K562 (cell line): Measurements from ENCODE around the gene USH2A. TPM values are rescaled to one million over a fixed set of nuclear protein-coding genes. Genes with fewer than 3 reads are reported as not detected.

Source experiments
- ATAC-seq: fragments of 200-7000 bp; cut with Tn5 transposase; 3 replicates; pipeline ENCODE4 v1.9.1; 2020; ENCODE audit warnings: moderate library complexity
- BruUV-seq: library from RNA; stranded (reverse); fragments of 400-500 nt; replicated peaks from 2 replicates; lab custom pipeline; 2021; lab: Mats Ljungman, UMichigan
- CTCF ChIA-PET: fragments of 300-600 bp; formaldehyde crosslinking; extraction: SDS; loops from one replicate; lab custom pipeline; 2021; ENCODE audit warnings: low intra/inter-chr PET ratio; lab: Yijun Ruan, JAX
- POLR2A ChIA-PET: fragments of 300-600, 350-650 bp; sonication (Branson Sonifier 250); formaldehyde crosslinking; extraction: SDS; loops from one replicate; lab custom pipeline; 2021; ENCODE audit warnings: antibody characterized with exemption, inconsistent platforms; lab: Yijun Ruan, JAX
- DNase-seq, 4 experiments: peaks; one replicate each; pipeline versions ENCODE4 v3.0.0 to v3.0.0-alpha.2; 2011 to 2018; ENCODE audit warnings: low spot score in 3 of 4, mixed read lengths in 3 of 4; ENCODE audit errors: extremely low read depth in 1 of 4
- FAIRE-seq: peaks from 2 replicates; lab custom pipeline; 2011; peaks lifted over from hg19 to GRCh38; lab: Jason Lieb, UNC
- H2AFZ ChIP-seq: 2 replicates; pipeline ENCODE4 v1.6.0; 2011; ENCODE audit warnings: low read depth, low read length, control low read depth, inconsistent platforms
- H3K27ac ChIP-seq: fragments of 200-600 bp; 3 replicates; pipeline ENCODE4 v1.8.0; 2011; ENCODE audit warnings: low read depth, mild to moderate bottlenecking, control low read depth, inconsistent platforms, low read length, moderate library complexity, mixed read lengths; ENCODE audit errors: extremely low read depth
- H3K27me3 ChIP-seq, 2 experiments: fragments of 300-600 bp in 1 of 2; 2 replicates in 1 of 2; 3 replicates in 1 of 2; pipeline versions ENCODE4 v1.6.0 to v1.8.0; 2011; ENCODE audit warnings: inconsistent platforms in 2 of 2, low read length in 2 of 2, mild to moderate bottlenecking in 1 of 2, mixed read lengths in 1 of 2, moderate library complexity in 1 of 2; ENCODE audit not compliant: control insufficient read depth in 2 of 2, insufficient read depth in 2 of 2
- H3K36me3 ChIP-seq: fragments of 300-600 bp; 3 replicates; pipeline ENCODE4 v1.8.0; 2011; ENCODE audit warnings: mild to moderate bottlenecking, low read length, inconsistent platforms; ENCODE audit not compliant: control insufficient read depth, insufficient read depth
- H3K4me1 ChIP-seq, 2 experiments: fragments of 200-600 bp in 1 of 2; replicated peaks in 1 of 2; 2 replicates in 1 of 2; 3 replicates in 1 of 2; pipeline versions ENCODE4 v1.5.1 to v1.8.0; 2011; ENCODE audit warnings: inconsistent platforms in 2 of 2, low read length in 2 of 2, mild to moderate bottlenecking in 1 of 2, mixed read lengths in 1 of 2, moderate library complexity in 1 of 2; ENCODE audit not compliant: control insufficient read depth in 2 of 2, insufficient read depth in 2 of 2
- H3K4me2 ChIP-seq: 2 replicates; pipeline ENCODE4 v1.6.1; 2011; ENCODE audit warnings: low read length, control low read depth, inconsistent platforms, mixed read lengths; ENCODE audit not compliant: insufficient read depth
- H3K4me3 ChIP-seq: fragments of 200-600 bp; sonication (generic), shearing (Covaris generic); 2 replicates; pipeline ENCODE4 v1.5.1; 2016; ENCODE audit warnings: control low read depth, inconsistent platforms
- H3K79me2 ChIP-seq: fragments of 200-600 bp; 3 replicates; pipeline ENCODE4 v1.8.0; 2011; ENCODE audit warnings: low read length, inconsistent platforms; ENCODE audit not compliant: control insufficient read depth, insufficient read depth
- H3K9ac ChIP-seq, 2 experiments: 2 replicates each; pipeline versions ENCODE4 v1.6.0 to v1.6.1; 2011; ENCODE audit warnings: low read depth in 2 of 2, low read length in 2 of 2, control low read depth in 1 of 2, inconsistent platforms in 1 of 2, mild to moderate bottlenecking in 1 of 2, mixed read lengths in 1 of 2; ENCODE audit not compliant: insufficient read depth in 1 of 2
- H3K9me1 ChIP-seq: one replicate; pipeline ENCODE4 v1.6.0; 2011; ENCODE audit warnings: inconsistent platforms, mild to moderate bottlenecking, low read length, moderate library complexity; ENCODE audit not compliant: control insufficient read depth, insufficient read depth
- H3K9me3 ChIP-seq: replicated peaks from 2 replicates; pipeline ENCODE4 v1.5.1; 2011; ENCODE audit warnings: low read depth, low read length, inconsistent platforms; ENCODE audit not compliant: control insufficient read depth, insufficient read depth
- H4K20me1 ChIP-seq: replicated peaks from 2 replicates; pipeline ENCODE4 v1.6.1; 2011; ENCODE audit warnings: low read length, inconsistent platforms, mixed read lengths; ENCODE audit not compliant: control insufficient read depth, insufficient read depth
- CREBBP ChIP-seq: IDR thresholded peaks from one replicate; pipeline ENCODE4 v1.6.1; 2012; ENCODE audit warnings: low read depth, mild to moderate bottlenecking, control low read depth, inconsistent platforms, low read length
- DDX20 ChIP-seq: fragments of 450-650 bp; IDR thresholded peaks from 2 replicates; pipeline ENCODE4 v1.6.1; 2016; ENCODE audit warnings: missing genetic modification characterization, low read depth, mild to moderate bottlenecking, missing compliant biosample characterization, moderate library complexity
- DPF2 ChIP-seq: fragments of 450-650 bp; IDR thresholded peaks from 2 replicates; pipeline ENCODE4 v1.6.1; 2016
- MCM5 ChIP-seq: fragments of 450-650 bp; IDR thresholded peaks from 2 replicates; pipeline ENCODE4 v1.6.1; 2016; ENCODE audit warnings: low read depth
- MECOM ChIP-seq: fragments of 250-450 bp; sonication (Bioruptor Pico); IDR thresholded peaks from 2 replicates; pipeline ENCODE4 v1.8.0; 2022; ENCODE audit warnings: inconsistent platforms
- NR2F6 ChIP-seq: fragments of 450-650 bp; formaldehyde crosslinking; IDR thresholded peaks from 2 replicates; pipeline ENCODE4 v1.4.0; 2020; ENCODE audit warnings: mild to moderate bottlenecking
- POU5F1 ChIP-seq: fragments of 150-350 bp; IDR thresholded peaks from 2 replicates; pipeline ENCODE4 v1.6.1; 2014; ENCODE audit warnings: borderline replicate concordance, low read length, low read depth, mild to moderate bottlenecking; ENCODE audit not compliant: partially characterized antibody
- PTBP1 ChIP-seq: fragments of 200-400 bp; formaldehyde crosslinking; IDR thresholded peaks from 2 replicates; pipeline ENCODE4 v1.6.1; 2017; ENCODE audit warnings: low read depth, low read length
- RBBP5 ChIP-seq: fragments of 200-600 bp; sonication (generic); IDR thresholded peaks from 2 replicates; pipeline ENCODE4 v1.6.1; 2012; ENCODE audit warnings: borderline replicate concordance, mild to moderate bottlenecking, low read length, control low read depth, inconsistent platforms; ENCODE audit not compliant: insufficient read depth, poor library complexity, severe bottlenecking
- SMARCA5 ChIP-seq: fragments of 450-650 bp; IDR thresholded peaks from 2 replicates; pipeline ENCODE4 v1.6.1; 2016
- TRIM28 ChIP-seq: fragments of 450-650 bp; IDR thresholded peaks from 2 replicates; pipeline ENCODE4 v1.6.1; 2017
- ZBTB17 ChIP-seq: fragments of 450-650 bp; formaldehyde crosslinking; IDR thresholded peaks from 2 replicates; pipeline ENCODE4 v1.4.0; 2020; ENCODE audit warnings: mild to moderate bottlenecking
- ZNF830 ChIP-seq: fragments of 250-450 bp; sonication (Bioruptor Pico); IDR thresholded peaks from 2 replicates; pipeline ENCODE4 v1.5.0; 2021; ENCODE audit warnings: mild to moderate bottlenecking
- WGBS: fragments of 100-300 bp; shearing (Covaris generic); methylation state at CpG from one replicate; pipeline ENCODE4 v1.1.6; 2016; ENCODE audit warnings: low coverage, mixed read lengths; ENCODE audit not compliant: insufficient coverage; ENCODE audit errors: missing lambda C conversion rate; 5-methylcytosine and 5-hydroxymethylcytosine counted together
- in situ Hi-C: fragments of 300-500 bp; cut with MboI; formaldehyde crosslinking; loops from 4 replicates; pipeline ENCODE4 v1.15.0; 2018; ENCODE audit warnings: inconsistent platforms, mixed read lengths
- intact Hi-C: fragments of 100-400 bp; cut with micrococcal nuclease; formaldehyde crosslinking; loops from 2 replicates; pipeline ENCODE4 v1.14.2; 2022
- polyA plus RNA-seq, 8 experiments: library from polyadenylated mRNA; depleted of rRNA in 4 of 8; stranded (reverse) in 5 of 8; unstranded in 3 of 8; fragments of >200 nt; fragmentation: Nextera tagmentation in 2 of 8; fragmentation: Illumina TruSeq in 1 of 8; extraction: Ambion mirVana in 2 of 8; extraction: Trizol in 1 of 8; gene quantifications; 2 replicates each; pipeline versions ENCODE4 v1.2.1 to v1.2.3, GENCODE V29; 2011 to 2014; ENCODE audit warnings: inconsistent platforms in 1 of 8, missing spikeins in 1 of 8
- total RNA-seq, 7 experiments: library from RNA; depleted of rRNA in 6 of 7; stranded (reverse); fragments of >200 nt in 6 of 7; fragmentation: Illumina TruSeq in 2 of 7; extraction: Trizol in 2 of 7; gene quantifications; 2 replicates each; pipeline versions ENCODE4 v1.2.1 to v1.2.3, GENCODE V29; 2011 to 2021; ENCODE audit warnings: low replicate concordance in 1 of 7
- TF ChIP-seq, protein P1 (sequence below), 2 experiments: fragments of 450-650 bp; IDR thresholded peaks; 2 replicates each; pipeline ENCODE4 v1.6.1; 2016
- TF ChIP-seq, protein P2 (sequence below), 3 experiments: fragments of 200-800 bp in 1 of 3; fragments of 250-450 bp in 1 of 3; fragments of 450-650 bp in 1 of 3; sonication (Bioruptor Pico) in 1 of 3; sonication (Bioruptor generic) in 1 of 3; formaldehyde crosslinking in 1 of 3; IDR thresholded peaks; 2 replicates each; pipeline versions ENCODE4 v1.6.1 to v1.8.0; 2016 to 2022; ENCODE audit warnings: mild to moderate bottlenecking in 2 of 3, missing genetic modification characterization in 2 of 3, missing compliant biosample characterization in 1 of 3, moderate library complexity in 1 of 3
- TF ChIP-seq, protein P3 (sequence below): sonication (generic); formaldehyde crosslinking; IDR thresholded peaks from 2 replicates; pipeline ENCODE4 v1.9.0; 2022; ENCODE audit warnings: mild to moderate bottlenecking, missing genetic modification reagents
- TF ChIP-seq, protein P4 (sequence below): sonication (generic); formaldehyde crosslinking; IDR thresholded peaks from 2 replicates; pipeline ENCODE4 v1.8.0; 2022; ENCODE audit warnings: missing genetic modification reagents, mild to moderate bottlenecking, moderate library complexity, borderline replicate concordance

The USH2A gene
- total and polyA plus RNA-seq, 9 of the 15 experiments (the other 6 are each of a cell fraction or from before 2014, with no cell fraction given): under 0.01 TPM; not detected in 7

DNA sequence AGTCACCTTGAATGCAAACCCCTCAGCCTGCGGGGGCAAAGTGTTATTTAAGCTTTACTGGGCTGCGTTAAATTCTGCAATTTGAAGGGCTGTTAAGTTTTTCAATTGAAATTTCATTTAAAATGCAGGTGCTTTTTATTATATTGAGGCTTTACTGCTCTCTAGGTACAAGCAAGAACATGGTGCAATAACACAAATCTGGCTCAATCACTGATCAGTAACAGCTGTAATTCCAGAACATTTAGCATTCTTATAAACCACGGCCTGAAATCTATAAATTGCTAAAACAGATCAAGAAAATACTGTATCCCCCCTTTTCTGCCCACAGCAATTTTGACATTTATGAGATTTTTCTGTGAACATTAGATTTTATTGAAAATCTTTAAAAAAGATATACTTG is 533.4 kb downstream of the USH2A start (continued):
- TF ChIP-seq, protein P1, sequence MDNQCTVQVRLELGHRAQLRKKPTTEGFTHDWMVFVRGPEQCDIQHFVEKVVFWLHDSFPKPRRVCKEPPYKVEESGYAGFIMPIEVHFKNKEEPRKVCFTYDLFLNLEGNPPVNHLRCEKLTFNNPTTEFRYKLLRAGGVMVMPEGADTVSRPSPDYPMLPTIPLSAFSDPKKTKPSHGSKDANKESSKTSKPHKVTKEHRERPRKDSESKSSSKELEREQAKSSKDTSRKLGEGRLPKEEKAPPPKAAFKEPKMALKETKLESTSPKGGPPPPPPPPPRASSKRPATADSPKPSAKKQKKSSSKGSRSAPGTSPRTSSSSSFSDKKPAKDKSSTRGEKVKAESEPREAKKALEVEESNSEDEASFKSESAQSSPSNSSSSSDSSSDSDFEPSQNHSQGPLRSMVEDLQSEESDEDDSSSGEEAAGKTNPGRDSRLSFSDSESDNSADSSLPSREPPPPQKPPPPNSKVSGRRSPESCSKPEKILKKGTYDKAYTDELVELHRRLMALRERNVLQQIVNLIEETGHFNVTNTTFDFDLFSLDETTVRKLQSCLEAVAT (IDR thresholded peaks at IDR 0.05): no peak

DNA sequence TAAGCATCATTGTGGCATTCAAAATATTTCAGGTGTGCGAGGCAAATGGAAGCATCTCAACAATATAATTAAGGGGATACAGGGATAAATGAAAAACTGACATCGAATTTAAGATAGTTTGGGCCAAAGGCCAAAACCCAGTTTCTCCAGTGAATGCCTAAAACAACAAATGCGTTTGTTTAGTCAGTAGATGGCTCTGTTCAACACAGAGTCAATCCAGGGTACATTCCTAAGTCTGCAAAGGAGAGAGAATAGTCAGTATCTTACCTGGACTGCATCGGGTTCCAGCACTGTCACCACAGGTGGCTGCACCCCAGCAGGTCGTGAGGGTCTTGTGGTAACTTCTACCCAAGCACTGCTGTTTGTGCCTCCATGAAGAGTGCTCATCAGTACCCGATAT is 535.1 kb downstream of the USH2A start:
- DNase-seq (no peak), ATAC-seq (no peak), FAIRE-seq (no peak)
- Histone ChIP-seq H3K79me2 (no peaks in the 10 kb centered on the region), H3K27me3 (no peaks in the 10 kb centered on the region), H3K4me3 (no peak overlapping the region), H4K20me1 (no peaks in the 10 kb centered on the region), H3K9me1 (no peaks in the 10 kb centered on the region), H3K9me3 (no peaks in the 10 kb centered on the region; the same call in 1 of the 2 replicates), H3K4me2 (no peak overlapping the region), H3K36me3 (no peaks in the 10 kb centered on the region), H3K4me1 (no peaks in the 10 kb centered on the region), H3K27ac (no peak overlapping the region), H3K9ac (no peak overlapping the region), H2AFZ (no peak overlapping the region)
- CTCF ChIA-PET: no interaction called here
- TF ChIP-seq POU5F1 (no peak), ZBTB17 (CRISPR knock-in tag) (no peak), PTBP1 (no peak), DDX20 (tag) (no peak), DPF2 (no peak), RBBP5 (no peak), SMARCA5 (no peak), TRIM28 (no peak), CREBBP (no peak), NR2F6 (CRISPR knock-in tag) (no peak), MECOM (CRISPR knock-in tag) (no peak), ZNF830 (CRISPR knock-in tag) (no peak), MCM5 (no peak)
- TF ChIP-seq, protein P2, sequence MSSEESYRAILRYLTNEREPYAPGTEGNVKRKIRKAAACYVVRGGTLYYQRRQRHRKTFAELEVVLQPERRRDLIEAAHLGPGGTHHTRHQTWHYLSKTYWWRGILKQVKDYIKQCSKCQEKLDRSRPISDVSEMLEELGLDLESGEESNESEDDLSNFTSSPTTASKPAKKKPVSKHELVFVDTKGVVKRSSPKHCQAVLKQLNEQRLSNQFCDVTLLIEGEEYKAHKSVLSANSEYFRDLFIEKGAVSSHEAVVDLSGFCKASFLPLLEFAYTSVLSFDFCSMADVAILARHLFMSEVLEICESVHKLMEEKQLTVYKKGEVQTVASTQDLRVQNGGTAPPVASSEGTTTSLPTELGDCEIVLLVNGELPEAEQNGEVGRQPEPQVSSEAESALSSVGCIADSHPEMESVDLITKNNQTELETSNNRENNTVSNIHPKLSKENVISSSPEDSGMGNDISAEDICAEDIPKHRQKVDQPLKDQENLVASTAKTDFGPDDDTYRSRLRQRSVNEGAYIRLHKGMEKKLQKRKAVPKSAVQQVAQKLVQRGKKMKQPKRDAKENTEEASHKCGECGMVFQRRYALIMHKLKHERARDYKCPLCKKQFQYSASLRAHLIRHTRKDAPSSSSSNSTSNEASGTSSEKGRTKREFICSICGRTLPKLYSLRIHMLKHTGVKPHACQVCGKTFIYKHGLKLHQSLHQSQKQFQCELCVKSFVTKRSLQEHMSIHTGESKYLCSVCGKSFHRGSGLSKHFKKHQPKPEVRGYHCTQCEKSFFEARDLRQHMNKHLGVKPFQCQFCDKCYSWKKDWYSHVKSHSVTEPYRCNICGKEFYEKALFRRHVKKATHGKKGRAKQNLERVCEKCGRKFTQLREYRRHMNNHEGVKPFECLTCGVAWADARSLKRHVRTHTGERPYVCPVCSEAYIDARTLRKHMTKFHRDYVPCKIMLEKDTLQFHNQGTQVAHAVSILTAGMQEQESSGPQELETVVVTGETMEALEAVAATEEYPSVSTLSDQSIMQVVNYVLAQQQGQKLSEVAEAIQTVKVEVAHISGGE (CRISPR knock-in tag; IDR thresholded peaks at IDR 0.05): no peak
- TF ChIP-seq, protein P3, sequence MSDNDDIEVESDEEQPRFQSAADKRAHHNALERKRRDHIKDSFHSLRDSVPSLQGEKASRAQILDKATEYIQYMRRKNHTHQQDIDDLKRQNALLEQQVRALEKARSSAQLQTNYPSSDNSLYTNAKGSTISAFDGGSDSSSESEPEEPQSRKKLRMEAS: no peak
- TF ChIP-seq, protein P4, sequence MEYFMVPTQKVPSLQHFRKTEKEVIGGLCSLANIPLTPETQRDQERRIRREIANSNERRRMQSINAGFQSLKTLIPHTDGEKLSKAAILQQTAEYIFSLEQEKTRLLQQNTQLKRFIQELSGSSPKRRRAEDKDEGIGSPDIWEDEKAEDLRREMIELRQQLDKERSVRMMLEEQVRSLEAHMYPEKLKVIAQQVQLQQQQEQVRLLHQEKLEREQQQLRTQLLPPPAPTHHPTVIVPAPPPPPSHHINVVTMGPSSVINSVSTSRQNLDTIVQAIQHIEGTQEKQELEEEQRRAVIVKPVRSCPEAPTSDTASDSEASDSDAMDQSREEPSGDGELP: no peak
- in situ Hi-C loops: no loop called here
- 0% methylated on average over 6 of the region's 6 CpGs for WGBS
- POLR2A ChIA-PET: no interaction called here
- intact Hi-C loops: no loop called here
- BruUV-seq: no TSS peak
